PFSK-1 (cell line): ENCODE data around the gene PPP1R2C.

Experiments
- POLR2AphosphoS5 ChIP-seq: IDR thresholded peaks from 2 replicates; pipeline ENCODE4 v1.6.1; 2012; ENCODE audit warnings: low read depth, mild to moderate bottlenecking, control low read depth, low read length, moderate library complexity
- REST ChIP-seq, 2 experiments: IDR thresholded peaks; 2 replicates each; pipeline versions ENCODE4 v1.6.1 to v1.8.0; 2011 to 2012; ENCODE audit warnings: low read depth in 2 of 2, low read length in 2 of 2, control low read depth in 1 of 2, inconsistent platforms in 1 of 2, mild to moderate bottlenecking in 1 of 2, moderate library complexity in 1 of 2; ENCODE audit not compliant: insufficient read depth in 1 of 2
- SIN3A ChIP-seq: IDR thresholded peaks from 2 replicates; pipeline ENCODE4 v1.6.1; 2012; ENCODE audit warnings: mild to moderate bottlenecking, low read length, moderate library complexity, borderline replicate concordance; ENCODE audit not compliant: insufficient read depth
- TAF1 ChIP-seq: IDR thresholded peaks from 2 replicates; pipeline ENCODE4 v1.6.1; 2012; ENCODE audit warnings: low read length, control low read depth, borderline replicate concordance; ENCODE audit not compliant: insufficient read depth

- TF ChIP-seq REST (IDR thresholded peaks at IDR 0.05; ENCODE audit: insufficient read depth in 1 of 2, low read depth in 2 of 2, low read length in 2 of 2) = no peak
- TF ChIP-seq POLR2AphosphoS5 = no peak
- TF ChIP-seq TAF1 = no peak
- TF ChIP-seq SIN3A = no peak
Measured at GRCh38 chrX:42772874-42773273, 5.1 kb downstream of the PPP1R2C start.
